Pancreas (tissue), 10 donors: ENCODE results near the gene DMAC2. TPM values are rescaled to one million over a fixed set of nuclear protein-coding genes. Genes with fewer than 3 reads are reported as not detected.

ENCODE experiments used
- ATAC-seq, 4 donors: fragments of 200-7000 bp; cut with Tn5 transposase; one replicate each; pipeline versions ENCODE4 v1.8.0 to v1.9.1; 2020; ENCODE audit warnings: mild to moderate bottlenecking in 4 of 4, moderate library complexity in 4 of 4
- DNase-seq, 6 donors: peaks; one replicate each; pipeline ENCODE4 v3.0.0-alpha.2; 2020
- FAIRE-seq: peaks from 2 replicates; lab custom pipeline; 2012; peaks lifted over from hg19 to GRCh38; lab: Jason Lieb, UNC
- H3K27ac ChIP-seq, 4 donors: fragments of 200-600 bp; sonication (generic); 1 replicate in 3 of 4; 2 replicates in 1 of 4; pipeline versions ENCODE4 v1.5.0 to v1.8.0; 2020
- H3K27me3 ChIP-seq, 4 donors: fragments of 200-600 bp; one replicate each; pipeline ENCODE4 v1.8.0; 2021
- H3K36me3 ChIP-seq, 3 donors: fragments of 200-600 bp; sonication (generic) in 1 of 3; one replicate each; pipeline versions ENCODE4 v1.5.0 to v1.8.0; 2020 to 2021
- H3K4me1 ChIP-seq, 3 donors: fragments of 200-600 bp; one replicate each; pipeline ENCODE4 v1.8.0; 2021
- H3K4me3 ChIP-seq, 4 donors: fragments of 200-600 bp; sonication (generic) in 2 of 4; one replicate each; pipeline versions ENCODE4 v1.5.0 to v1.8.0; 2020 to 2021
- H3K9me3 ChIP-seq, 4 donors: fragments of 200-600 bp; one replicate each; pipeline ENCODE4 v1.8.0; 2021
- WGBS, 2 donors: extraction: QIAGEN DNeasy Blood & Tissue Kit; methylation state at CpG; one replicate each; pipeline ENCODE4 v1.1.7; 2013; 5-methylcytosine and 5-hydroxymethylcytosine counted together
- intact Hi-C, 3 donors: fragments of 100-400 bp; cut with DNase I; formaldehyde crosslinking; loops; one replicate each; pipeline versions ENCODE4 v1.11.1 to v1.14.2; 2022
- polyA plus RNA-seq, 2 donors: library from polyadenylated mRNA; stranded (reverse); fragments of 200-250 nt; gene quantifications; one replicate each; pipeline ENCODE4 v1.2.3, GENCODE V29; 2013
- total RNA-seq, 6 donors: library from RNA; stranded (reverse); fragmentation: NEBNext Ultra II Directional in 4 of 6; extraction: Animal tissue kit (Norgen Biotek cat#: 25700) in 4 of 6; gene quantifications; one replicate each; pipeline versions ENCODE4 v1.2.1 to v1.2.4, GENCODE V29; 2021 to 2023
- TF ChIP-seq, protein P1 (sequence below), 4 donors: fragments of 200-600 bp; sonication (generic) in 3 of 4; IDR thresholded peaks; one replicate each; pipeline versions ENCODE4 v1.5.0 to v1.8.0; 2021; ENCODE audit warnings: antibody characterized with exemption in 4 of 4
- donor health status: healthy with polysubstance abuse.
- donor health status: DM: no; HTN: no; CAD: no; lungs with moderate emphysema.
- donor health status: DM: no; HTN: no; CAD: no.
- donor health status: control.
- donor health status: control.
- donor health status: Bipolar disorder and iron deficiency.
- donor health status: DM: yes; HTN: yes; CAD: no.
- donor health status: DM: no; HTN: no; CAD: no.
- donor health status: DM: no; HTN: no; CAD: no.
- donor health status: DM: yes; HTN: yes; CAD: no.

The DMAC2 gene
- total and polyA plus RNA-seq, 8 donors, result 16.2 to 25.5 (median 23.9) TPM

DNA sequence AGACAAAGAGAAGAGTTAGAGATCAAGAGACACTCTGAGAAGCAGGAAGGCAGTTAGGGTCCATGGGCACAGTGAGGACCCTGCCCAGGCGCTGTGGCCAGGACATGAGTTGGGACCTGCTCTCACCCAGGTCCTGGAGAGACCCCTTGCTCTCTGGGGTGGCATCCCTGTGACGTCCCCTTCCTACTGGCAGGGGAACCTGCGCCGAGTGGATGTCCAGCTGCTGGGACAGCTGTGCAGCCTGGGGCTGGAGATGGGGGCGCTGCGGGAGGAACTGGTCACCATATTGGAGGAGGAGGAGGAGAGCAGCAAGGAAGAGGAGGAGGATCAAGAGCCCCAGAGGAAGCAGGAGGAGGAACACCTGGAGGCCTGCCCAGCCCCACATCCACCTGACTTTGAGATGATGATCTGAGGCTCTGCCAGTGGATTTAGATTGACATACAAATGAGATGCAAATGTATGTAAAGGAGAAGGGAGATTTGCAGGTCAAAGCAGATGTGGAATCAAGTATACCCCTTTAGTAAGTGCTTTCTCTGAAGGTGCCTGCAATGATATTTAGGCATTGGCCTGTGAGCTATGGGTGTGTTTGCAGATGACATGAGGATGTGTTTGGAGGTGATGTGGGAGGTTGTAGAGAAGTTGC lies 4.2 kb upstream of the DMAC2 start:
- TF ChIP-seq, protein P1, sequence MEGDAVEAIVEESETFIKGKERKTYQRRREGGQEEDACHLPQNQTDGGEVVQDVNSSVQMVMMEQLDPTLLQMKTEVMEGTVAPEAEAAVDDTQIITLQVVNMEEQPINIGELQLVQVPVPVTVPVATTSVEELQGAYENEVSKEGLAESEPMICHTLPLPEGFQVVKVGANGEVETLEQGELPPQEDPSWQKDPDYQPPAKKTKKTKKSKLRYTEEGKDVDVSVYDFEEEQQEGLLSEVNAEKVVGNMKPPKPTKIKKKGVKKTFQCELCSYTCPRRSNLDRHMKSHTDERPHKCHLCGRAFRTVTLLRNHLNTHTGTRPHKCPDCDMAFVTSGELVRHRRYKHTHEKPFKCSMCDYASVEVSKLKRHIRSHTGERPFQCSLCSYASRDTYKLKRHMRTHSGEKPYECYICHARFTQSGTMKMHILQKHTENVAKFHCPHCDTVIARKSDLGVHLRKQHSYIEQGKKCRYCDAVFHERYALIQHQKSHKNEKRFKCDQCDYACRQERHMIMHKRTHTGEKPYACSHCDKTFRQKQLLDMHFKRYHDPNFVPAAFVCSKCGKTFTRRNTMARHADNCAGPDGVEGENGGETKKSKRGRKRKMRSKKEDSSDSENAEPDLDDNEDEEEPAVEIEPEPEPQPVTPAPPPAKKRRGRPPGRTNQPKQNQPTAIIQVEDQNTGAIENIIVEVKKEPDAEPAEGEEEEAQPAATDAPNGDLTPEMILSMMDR (IDR thresholded peaks at IDR 0.05), result no peak

DNA sequence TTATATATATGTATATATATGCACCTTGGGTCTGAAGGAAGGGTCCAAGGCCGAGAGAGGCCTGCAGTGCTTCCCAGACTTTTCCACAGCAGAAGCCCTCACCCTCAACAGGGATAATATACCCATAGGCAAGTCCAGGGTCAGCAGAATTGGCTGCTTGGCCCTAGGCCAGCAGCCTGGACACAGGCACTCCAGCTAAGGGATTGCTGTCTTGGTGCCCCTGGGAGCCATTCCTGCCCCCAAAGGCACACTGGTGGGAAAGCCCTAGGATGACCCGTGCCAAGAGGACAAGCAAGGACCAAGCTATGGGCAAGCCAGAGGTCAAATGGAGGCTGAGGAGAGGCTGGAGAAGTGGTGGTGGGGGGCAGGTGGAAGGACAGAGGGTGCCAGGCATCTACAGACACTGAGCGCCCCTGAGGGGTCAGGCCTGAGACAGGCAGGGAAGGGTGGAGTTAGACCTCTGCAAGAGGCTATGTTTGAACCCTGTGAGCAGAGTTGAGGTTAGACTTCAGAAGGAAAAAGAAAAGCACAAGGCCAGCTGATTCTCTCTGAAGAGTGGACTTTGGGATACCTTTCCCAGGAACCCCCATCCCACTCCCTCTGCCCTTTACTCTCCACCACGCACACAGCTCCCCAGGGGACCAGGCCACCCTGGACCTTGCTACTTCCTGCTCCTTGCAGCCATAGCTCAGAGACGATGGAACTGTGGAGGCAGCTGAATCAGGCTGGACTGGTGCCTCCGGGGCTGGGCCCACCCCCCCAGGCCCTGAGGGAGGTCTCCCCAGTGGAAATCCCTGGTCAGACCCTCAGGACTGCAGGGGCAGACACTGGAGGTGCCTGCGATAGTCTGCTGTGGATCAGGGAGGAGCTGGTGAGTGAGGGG lies 3.0 kb upstream of the DMAC2 start, which contains the start of gene ERICH4:
TSS of gene ERICH4 (plus strand) at position 684 of the 883 bp plus-strand sequence. CDS start at position 698, 14 bp downstream.
- no peaks in the 10 kb centered on the region for H3K27me3 ChIP-seq
- TF ChIP-seq, protein P1 (IDR thresholded peaks at IDR 0.05), result no peak
- WGBS, 2 donors, result 45 to 58% methylated on average over 7 of the region's 7 CpGs
- intact Hi-C loops, result loop anchor here in 2 of 3 donors (10.0 kb wide), 2 partner anchors 108 to 132 kb away; partner anchors contain the start of gene CEACAM21 (in 1 of the 2)
- no peak within 1 kb of the TSS for H3K27ac ChIP-seq
- FAIRE-seq (no peak), ATAC-seq (no peak), DNase-seq (no peak)
- peaks cover 0 to 6% (median 4%) of the 10 kb centered on the region in 3 donors for H3K4me1 ChIP-seq
- no peaks in the 10 kb centered on the region for H3K9me3 ChIP-seq
- no peak within 1 kb of the TSS for H3K4me3 ChIP-seq
- H3K36me3 ChIP-seq, result no peaks in the 10 kb centered on the region

More for the DNA sequence above, 4.2 kb upstream of the DMAC2 start:
- Histone ChIP-seq H3K27me3 (no peaks in the 10 kb centered on the region), H3K36me3 (no peaks in the 10 kb centered on the region), H3K4me1 (peaks cover 0 to 3% (median 3%) of the 10 kb centered on the region in 3 donors), H3K9me3 (no peaks in the 10 kb centered on the region), H3K4me3 (no peak overlapping the region), H3K27ac (no peak overlapping the region)
- no peak for FAIRE-seq
- WGBS, 2 donors, result 42 to 57% methylated on average over 6 of the region's 6 CpGs
- no peak for DNase-seq
- no peak for ATAC-seq
- intact Hi-C loops, result loop anchor here in 2 of 3 donors (10.0 kb wide), 2 partner anchors 109 to 131 kb away; partner anchors contain the start of gene CEACAM21 (in 1 of the 2)

DNA sequence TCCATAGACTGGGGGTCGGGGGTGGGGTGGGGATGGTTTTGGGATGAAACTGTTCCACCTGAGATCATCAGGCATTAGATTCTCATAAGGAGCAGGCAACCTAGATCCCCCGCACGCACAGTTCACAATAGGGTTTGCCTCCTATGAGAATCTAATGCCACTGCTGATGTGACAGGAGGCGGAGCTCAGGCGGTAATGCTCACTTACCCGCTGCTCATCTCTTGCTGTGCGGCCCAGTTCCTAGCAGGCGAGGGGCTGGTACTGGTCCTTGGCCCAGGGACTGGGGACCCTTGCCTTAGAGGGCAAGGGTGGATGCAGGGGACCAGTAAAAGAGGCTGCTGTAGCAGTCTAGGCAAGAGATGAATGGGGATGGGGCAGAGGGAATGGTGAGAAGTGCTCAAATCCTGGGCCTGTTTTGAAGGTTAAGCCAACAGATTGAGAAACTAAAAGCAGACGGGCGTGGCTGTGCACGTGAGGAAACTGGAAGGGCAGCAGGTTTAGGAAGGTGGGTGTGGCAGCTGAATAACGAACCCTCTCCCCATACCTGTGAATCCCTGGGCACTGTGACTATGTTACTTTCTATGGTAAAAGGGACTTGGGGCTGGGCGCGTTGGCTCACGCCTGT lies 1.7 kb upstream of the DMAC2 start:
- no peaks in the 10 kb centered on the region for H3K36me3 ChIP-seq
- no peak overlapping the region for H3K4me3 ChIP-seq
- no peak for ATAC-seq
- intact Hi-C loops, result loop anchor here in 2 of 3 donors (10.0 kb wide), 2 partner anchors 107 to 133 kb away; partner anchors contain the start of gene CEACAM21 (in 1 of the 2)
- peak in 1 of 6 donors; percentile 10 for DNase-seq
- WGBS, 2 donors, result 62 to 66% methylated on average over 15 of the region's 15 CpGs
- no peaks in the 10 kb centered on the region for H3K27me3 ChIP-seq
- H3K27ac ChIP-seq, result no peak overlapping the region
- no peaks in the 10 kb centered on the region for H3K9me3 ChIP-seq
- no peak for FAIRE-seq
- TF ChIP-seq, protein P1 (IDR thresholded peaks at IDR 0.05), result no peak
- peaks cover 0 to 6% (median 4%) of the 10 kb centered on the region in 3 donors for H3K4me1 ChIP-seq

DNA sequence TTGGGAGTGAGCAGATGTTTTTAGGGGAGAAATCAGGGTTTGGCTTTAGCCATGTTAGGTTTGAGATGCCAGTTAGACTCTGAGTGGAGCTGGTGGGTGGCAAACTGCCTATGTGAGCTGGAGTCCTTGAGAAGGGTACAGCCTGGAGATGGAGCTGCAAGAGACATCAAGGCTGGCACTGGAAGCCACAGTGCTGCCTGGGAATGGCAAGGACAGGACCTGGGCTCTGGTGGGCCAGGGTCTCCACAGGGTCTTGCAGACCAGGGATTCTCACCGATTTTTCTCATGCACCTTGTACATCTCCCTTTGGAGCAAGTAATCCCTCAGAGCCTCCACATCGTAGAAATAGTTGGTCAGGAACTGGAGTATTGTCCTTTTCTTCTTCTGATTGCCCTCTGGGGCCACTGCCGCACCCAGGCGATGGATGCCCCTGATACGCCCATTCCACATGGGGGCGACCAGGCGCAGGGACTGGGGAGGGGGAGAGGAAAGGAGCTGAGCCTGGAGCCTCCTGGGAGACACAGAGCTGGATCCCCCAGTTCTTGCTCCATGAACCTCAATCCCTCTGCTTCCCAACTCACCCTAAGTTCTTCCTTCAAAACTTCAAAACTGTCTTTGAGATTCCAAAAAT lies 1.7 kb downstream of the DMAC2 start:
- ATAC-seq (no peak), FAIRE-seq (no peak)

More for the DNA sequence above, 1.7 kb downstream of the DMAC2 start:
- TF ChIP-seq, protein P1 (IDR thresholded peaks at IDR 0.05), result no peak
- no peak overlapping the region for H3K27ac ChIP-seq
- H3K4me1 ChIP-seq, result peaks cover 0 to 6% (median 4%) of the 10 kb centered on the region in 3 donors
- H3K9me3 ChIP-seq, result no peaks in the 10 kb centered on the region
- H3K36me3 ChIP-seq, result no peaks in the 10 kb centered on the region
- H3K27me3 ChIP-seq, result no peaks in the 10 kb centered on the region
- intact Hi-C loops, result no loop called here
- peak in 1 of 6 donors; percentile 49 for DNase-seq
- H3K4me3 ChIP-seq, result no peak overlapping the region
- WGBS, 2 donors, result 89 to 97% methylated on average over 5 to 7 of the region's 7 CpGs
